GM13977 (cell line): ENCODE measurements around the gene CABP7.

Experiments
- DNase-seq: peaks from one replicate; pipeline ENCODE4 v3.0.0; 2012; ENCODE audit warnings: low spot score
- in situ Hi-C: fragments of 300-500 bp; cut with MboI; formaldehyde crosslinking; loops from one replicate; pipeline ENCODE4 v1.12.0; 2022; ENCODE audit warnings: low sequenced_read_pairs, low pct_unique_long_range_greater_than_20kb, mixed read lengths, inconsistent platforms; ENCODE audit not compliant: unreplicated experiment
- TF ChIP-seq, protein P1 (sequence below): IDR thresholded peaks from 2 replicates; pipeline ENCODE4 v1.5.1; 2012; ENCODE audit warnings: mild to moderate bottlenecking, control low read depth; ENCODE audit not compliant: insufficient read depth; ENCODE audit errors: extremely low read depth, missing control alignments

Gene CABP7

DNA sequence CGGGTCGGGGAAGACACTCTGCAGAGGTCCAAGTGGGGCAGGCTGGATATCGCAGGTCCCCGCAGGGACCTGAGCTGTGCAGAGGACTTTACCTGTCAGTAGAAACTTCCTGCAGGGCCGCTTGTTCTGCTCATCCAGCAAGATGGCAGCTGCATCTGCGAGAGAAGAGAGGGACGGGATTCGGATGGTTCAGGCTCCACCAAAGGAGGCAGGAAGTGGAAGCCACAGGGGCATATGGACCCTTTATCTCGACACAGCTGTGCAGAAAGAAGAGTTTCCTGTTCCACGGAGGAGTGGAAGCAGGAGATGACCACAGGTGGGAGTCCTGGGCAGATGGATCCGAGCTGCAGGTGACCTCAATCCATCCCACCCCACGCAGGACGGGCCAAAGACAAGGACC is 22.5 kb downstream of the CABP7 start:
- DNase-seq, result no peak
- TF ChIP-seq, protein P1, sequence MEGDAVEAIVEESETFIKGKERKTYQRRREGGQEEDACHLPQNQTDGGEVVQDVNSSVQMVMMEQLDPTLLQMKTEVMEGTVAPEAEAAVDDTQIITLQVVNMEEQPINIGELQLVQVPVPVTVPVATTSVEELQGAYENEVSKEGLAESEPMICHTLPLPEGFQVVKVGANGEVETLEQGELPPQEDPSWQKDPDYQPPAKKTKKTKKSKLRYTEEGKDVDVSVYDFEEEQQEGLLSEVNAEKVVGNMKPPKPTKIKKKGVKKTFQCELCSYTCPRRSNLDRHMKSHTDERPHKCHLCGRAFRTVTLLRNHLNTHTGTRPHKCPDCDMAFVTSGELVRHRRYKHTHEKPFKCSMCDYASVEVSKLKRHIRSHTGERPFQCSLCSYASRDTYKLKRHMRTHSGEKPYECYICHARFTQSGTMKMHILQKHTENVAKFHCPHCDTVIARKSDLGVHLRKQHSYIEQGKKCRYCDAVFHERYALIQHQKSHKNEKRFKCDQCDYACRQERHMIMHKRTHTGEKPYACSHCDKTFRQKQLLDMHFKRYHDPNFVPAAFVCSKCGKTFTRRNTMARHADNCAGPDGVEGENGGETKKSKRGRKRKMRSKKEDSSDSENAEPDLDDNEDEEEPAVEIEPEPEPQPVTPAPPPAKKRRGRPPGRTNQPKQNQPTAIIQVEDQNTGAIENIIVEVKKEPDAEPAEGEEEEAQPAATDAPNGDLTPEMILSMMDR, result no peak
- in situ Hi-C loops, result no loop called here

DNA sequence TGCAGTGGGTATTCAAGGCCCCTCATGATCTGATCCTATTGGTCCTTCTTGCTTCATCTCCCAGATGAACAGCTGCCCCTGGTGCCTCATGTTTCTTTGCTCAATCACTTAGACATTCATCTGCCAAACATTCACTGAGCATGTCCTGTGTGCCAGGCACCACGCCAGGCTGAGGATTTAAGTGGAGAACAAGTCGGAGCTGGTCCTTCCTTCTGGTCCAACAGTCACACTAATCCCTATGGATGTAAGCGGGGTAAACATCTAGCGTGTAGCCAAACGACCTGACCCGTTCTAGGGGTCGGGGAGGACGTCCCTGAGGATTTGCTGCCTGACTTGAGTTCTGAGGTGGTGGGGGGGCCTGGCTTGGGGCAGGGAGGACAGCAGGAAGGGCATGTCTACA is 25.1 kb downstream of the CABP7 start:
- no peak for DNase-seq
- TF ChIP-seq, protein P1, result no peak
- in situ Hi-C loops, result no loop called here

DNA sequence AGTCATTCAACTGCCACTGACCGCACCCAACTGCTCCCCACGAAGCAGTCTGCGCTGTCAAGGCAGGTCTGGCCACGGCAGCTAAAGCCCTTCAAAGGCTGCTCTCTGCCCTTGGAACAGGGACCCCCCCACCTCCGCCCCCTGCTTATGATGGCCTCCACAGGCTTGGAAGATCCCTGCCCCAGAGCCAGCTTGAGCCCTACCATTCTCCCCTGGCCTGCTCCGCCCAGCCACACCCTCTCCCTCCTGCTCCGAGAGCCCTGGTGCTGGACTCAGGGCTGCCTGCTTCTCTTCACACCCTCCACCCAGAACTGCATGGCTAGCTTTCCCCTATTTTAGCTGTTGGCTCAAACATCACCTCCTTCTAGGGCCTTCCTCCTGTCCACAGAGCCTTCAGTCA is 28.0 kb downstream of the CABP7 start:
- DNase-seq, result no peak
- in situ Hi-C loops, result no loop called here
- TF ChIP-seq, protein P1, result no peak

DNA sequence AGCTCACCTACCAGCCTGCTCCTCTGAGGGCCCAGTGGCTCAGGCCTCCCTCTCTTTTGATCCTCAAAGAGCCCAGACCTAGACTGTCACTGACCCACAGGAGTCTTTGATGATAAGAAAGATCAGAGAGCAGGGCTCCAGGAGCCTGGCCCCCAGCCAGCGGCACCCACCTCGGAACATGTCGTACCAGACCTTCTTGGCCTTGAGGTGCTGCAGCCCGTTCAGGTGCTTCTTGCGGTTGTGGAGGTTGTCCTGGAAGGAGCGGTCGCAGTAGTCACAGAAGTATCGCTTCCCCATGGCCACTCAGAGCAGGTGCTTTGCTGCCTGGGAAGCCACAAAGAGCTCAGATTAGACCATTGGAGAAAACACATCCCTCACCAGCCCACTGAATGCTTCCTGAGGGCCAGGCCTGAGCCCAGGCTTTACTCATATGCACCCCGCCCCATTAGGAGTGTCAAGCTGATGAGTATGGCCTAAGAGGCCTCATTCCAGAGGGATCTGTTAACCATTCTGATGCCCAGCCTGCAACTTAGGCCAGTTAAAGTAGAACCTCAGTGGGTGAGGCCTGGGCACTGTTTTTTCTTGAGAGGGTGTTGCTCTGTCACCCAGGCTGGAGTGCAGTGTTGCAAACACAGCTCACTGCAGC is 28.6 kb downstream of the CABP7 start:
- DNase-seq, result no peak
- in situ Hi-C loops, result no loop called here
- TF ChIP-seq, protein P1, result no peak

DNA sequence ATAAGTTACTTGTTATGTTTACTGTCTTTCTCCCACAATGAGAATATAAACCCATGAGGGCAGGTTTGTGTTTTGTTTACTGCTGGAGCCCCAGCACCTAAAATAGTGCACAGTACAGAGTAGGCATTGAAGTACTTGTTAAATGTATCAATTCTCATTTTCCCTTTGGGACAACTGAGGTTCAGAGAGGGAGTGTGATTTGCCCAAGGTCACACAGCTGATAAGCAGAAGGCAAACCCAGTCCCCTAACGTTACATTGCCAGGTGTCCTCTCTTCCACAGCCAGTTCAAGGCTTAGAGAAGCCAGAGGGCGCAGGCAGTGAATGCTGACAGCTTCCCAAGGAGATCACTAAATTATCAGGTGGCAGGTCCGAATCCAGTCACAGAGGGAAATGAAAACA is 30.2 kb downstream of the CABP7 start:
- in situ Hi-C loops, result no loop called here
- TF ChIP-seq, protein P1, result no peak
- DNase-seq, result no peak

DNA sequence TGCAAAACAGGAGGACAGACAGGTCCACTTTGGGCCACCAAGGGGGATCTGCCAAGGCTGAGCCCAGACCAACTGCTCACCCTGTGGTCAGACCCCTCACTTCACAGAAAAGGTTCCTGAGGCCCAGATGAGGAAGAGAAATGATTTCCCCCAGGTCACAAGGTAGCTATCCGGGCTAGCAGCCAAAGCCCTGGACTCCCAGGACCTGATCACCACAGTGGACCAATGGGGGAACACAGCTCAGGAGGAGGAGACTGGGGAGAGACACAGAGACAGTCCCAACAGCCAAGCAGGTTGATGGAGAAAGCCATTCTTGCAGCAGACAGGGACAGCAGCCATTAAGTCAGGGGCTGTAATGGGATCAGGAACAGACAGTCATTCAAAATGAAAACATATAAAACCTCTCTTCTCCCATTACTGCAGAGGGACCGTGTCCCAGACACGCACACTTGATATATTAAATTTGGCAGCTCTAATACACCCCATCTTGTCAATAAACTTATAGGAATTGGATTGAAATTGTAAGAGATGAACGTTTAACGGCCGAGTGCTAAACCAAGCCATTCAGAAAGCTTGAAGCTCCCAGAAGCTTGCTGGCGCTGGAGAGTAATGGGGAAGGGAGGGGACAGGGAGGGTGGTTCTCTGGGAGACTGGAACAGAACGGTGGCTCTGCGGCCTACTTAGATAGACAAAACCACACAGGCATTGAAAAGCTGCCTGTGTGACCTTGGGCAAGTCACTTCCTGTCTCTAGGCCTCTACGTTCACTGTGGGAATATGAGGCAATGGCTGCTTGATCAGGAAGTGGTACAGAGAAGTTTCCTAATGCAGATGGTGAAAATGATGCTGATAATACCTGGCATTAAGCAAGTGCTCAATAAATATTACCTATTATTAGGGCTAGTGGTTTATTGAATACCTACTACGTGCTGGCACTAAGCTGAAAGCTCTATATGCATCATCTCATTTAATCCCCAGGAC is 31.0 kb downstream of the CABP7 start:
- in situ Hi-C loops, result no loop called here

More for the DNA sequence above, 31.0 kb downstream of the CABP7 start:
- TF ChIP-seq, protein P1, result no peak
- no peak for DNase-seq
